GM19025 (cell line): ENCODE data around the gene AFG3L2.

Experiments used
- ATAC-seq: cut with Tn5 transposase; IDR thresholded peaks from one replicate; pipeline ENCODE4 v1.9.1; 2021; ENCODE audit warnings: mild to moderate bottlenecking, low read depth, moderate library complexity; ENCODE audit not compliant: unreplicated experiment

Gene AFG3L2

DNA sequence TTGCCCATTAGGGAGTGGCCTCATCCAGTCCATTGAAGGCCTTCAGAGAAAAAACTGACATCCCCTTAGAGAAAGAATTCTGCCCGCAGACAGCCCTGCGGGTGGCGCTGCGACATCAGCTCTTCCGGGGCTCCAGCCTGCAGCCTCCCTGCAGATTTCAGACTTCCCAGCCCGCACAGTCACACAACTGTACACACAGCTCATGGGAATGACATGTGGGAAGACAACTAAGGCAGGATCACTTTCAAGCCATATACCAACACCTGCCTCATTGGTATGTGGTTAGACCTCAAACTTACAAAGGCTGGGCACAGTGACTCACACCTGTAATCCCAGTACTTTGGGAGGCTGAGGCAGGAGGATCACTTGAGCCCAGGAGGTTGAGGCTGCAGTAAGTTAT lies 93.8 kb downstream of the AFG3L2 start:
- no peak for ATAC-seq

DNA sequence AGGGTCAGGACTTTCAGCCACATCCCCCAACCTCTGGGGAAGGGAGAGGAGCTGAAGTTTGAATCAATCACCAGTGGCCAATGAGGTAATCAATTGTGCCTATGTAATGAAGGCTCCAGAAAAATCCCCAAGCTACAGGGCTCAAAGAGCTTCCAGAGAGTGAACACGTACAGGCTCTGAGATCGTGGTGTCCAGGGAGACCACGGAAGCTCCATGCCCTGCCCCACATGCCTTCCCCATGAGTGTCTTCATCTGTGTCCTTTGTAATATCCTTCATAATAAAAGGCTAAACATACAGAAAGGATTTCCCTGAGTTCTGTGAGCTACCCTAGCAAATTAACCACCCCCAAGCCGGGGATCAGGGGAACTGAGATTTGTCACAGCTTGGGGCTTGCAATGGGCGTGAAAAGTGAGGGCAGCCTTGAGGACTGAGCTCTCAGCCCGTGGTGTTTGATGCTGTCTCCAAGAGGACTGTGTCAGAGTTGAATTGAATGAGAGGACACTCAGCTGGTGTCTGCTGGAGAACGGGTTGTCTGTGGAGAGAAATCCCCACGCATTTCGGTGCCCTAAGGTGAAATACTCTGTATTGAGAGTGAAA lies 94.5 kb downstream of the AFG3L2 start:
- ATAC-seq, result no peak

DNA sequence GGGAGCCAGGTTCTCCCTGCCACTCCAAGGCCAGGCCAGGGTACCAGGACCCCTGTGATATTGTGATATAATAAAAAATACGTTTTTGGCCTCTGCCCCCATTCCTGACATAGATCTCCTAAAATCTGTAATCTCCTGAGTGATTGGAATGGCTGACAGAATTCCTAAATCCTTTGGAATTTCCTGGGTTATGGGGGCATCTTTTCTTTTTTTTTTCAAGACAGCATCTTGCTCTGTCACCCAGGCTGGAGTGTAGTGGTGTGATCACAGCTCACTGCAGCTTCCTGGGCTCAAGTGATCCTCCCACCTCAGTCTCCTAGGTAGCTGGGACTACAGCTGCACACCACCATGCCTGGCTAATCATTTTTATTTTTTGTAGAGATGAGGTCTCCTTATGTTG lies 95.2 kb downstream of the AFG3L2 start:
- no peak for ATAC-seq

DNA sequence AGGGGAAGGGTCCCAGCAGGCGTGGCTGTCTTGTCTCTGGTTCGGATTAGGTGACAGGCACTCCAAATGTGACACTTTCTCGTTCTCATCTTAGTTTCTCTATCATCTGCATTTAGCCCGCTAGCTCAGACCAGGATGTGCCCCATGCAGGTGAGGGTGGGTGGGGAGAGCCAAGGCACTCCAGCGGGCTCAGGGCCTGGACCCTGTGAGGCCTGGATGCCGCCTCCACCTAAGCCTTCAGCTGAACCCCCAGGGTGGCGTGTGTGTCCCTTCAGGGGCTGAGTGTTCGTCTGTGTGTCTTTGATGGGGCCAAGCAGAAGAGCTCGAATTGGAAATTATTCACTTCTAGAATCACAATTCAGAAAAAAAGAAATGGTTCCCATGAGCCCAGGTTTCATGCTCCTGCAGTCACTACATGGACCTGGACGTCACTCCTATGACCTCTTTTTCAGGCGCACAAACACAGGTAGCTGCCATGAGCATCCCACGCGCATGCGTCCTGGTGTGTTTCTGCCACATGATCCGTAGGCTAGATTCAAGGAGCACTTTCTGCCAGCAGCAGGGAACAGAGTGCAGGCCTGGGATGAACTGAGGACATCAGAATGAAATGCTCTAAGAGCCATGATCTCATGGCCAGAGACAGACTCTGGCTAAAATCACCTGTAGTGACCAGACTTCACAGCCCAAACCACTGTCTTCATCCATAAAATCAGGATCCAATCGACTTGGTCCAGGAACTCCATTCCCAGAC lies 97.1 kb downstream of the AFG3L2 start:
- ATAC-seq, result no peak
